Prostate gland (tissue), 2 donors: ENCODE data around the gene ZNF341.

Experiments
- CTCF ChIP-seq, 4 experiments: fragments of 200-600 bp in 2 of 4; fragments of 450-650 bp in 2 of 4; sonication (generic) in 2 of 4; IDR thresholded peaks; 1 replicate in 3 of 4; 2 replicates in 1 of 4; pipeline ENCODE4 v1.5.1; 2016 to 2019; ENCODE audit warnings: antibody characterized with exemption in 4 of 4, mild to moderate bottlenecking in 2 of 4, moderate library complexity in 2 of 4
- POLR2A ChIP-seq: fragments of 450-650 bp; IDR thresholded peaks from one replicate; pipeline ENCODE4 v1.6.1; 2016; ENCODE audit warnings: antibody characterized with exemption, mild to moderate bottlenecking

DNA sequence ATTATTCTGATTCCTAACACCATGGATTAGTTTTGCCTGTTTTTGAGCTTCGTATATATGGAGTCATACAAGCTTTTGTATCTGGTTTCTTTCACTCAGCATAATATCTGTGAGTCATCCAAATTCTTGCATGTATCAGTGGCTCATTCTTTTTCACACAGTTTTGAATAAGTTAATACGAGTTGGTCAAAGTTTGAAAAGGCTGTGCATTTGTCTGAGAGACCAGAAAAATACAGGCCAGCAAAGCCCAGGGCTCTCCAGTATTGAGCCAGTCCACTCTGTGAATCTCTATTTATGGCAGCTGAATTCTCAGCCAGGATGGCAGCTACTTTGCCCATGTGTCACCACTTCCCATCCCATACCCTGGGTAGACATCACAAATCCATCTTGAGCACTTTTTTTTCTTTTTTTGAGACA, 72.1 kb downstream of the ZNF341 start:
- TF ChIP-seq CTCF (IDR thresholded peaks at IDR 0.05) (no peak), POLR2A (no peak)
